ENCODE results near the gene CD164.

The CD164 gene

GRCh38 chr6:109381747-109382575 lies at the start of gene CD164:
Gene CD164 (minus strand): TSS chr6:109382467. CDS start chr6:109382378, 89 bp downstream.
- peak; percentile 86 for DNase-seq

- DNase-seq, result no peak
These were observed 47.2 kb upstream of the CD164 start for GRCh38 chr6:109429496-109429895.

- no peak for DNase-seq
These were observed 46.7 kb upstream of the CD164 start for GRCh38 chr6:109428889-109429477.

- DNase-seq, result no peak
These were observed 42.7 kb upstream of the CD164 start for GRCh38 chr6:109424946-109425345.

- no peak for DNase-seq
These were observed 38.9 kb upstream of the CD164 start for GRCh38 chr6:109421184-109421583.

GRCh38 chr6:109420751-109421150 lies 38.5 kb upstream of the CD164 start:
- no peak for DNase-seq

- no peak for DNase-seq
These were observed 35.4 kb upstream of the CD164 start for GRCh38 chr6:109417646-109418045.

GRCh38 chr6:109411034-109411433 lies 28.8 kb upstream of the CD164 start:
- DNase-seq, result no peak

GRCh38 chr6:109406196-109406595 lies 23.9 kb upstream of the CD164 start:
- no peak for DNase-seq

GRCh38 chr6:109397020-109397419 lies 14.8 kb upstream of the CD164 start:
- no peak for DNase-seq

GRCh38 chr6:109396046-109396718 lies 13.9 kb upstream of the CD164 start:
- no peak for DNase-seq

- DNase-seq, result no peak
These were observed 11.6 kb upstream of the CD164 start for GRCh38 chr6:109393886-109394281.

- DNase-seq, result no peak
These were observed 11.1 kb upstream of the CD164 start for GRCh38 chr6:109393157-109393885.

GRCh38 chr6:109389650-109390274 lies 7.5 kb upstream of the CD164 start:
- DNase-seq, result no peak

- no peak for DNase-seq
These were observed 6.0 kb upstream of the CD164 start for GRCh38 chr6:109388265-109388664.

- no peak for DNase-seq
These were observed 1.2 kb upstream of the CD164 start for GRCh38 chr6:109383438-109383940.

- peak; percentile 97 for DNase-seq
These were observed 540 bp upstream of the CD164 start for GRCh38 chr6:109382576-109383437.

- no peak for DNase-seq
These were observed 1.1 kb downstream of the CD164 start for GRCh38 chr6:109381061-109381746.

- no peak for DNase-seq
These were observed 2.6 kb downstream of the CD164 start for GRCh38 chr6:109379711-109380110.

GRCh38 chr6:109377717-109378116 lies 4.5 kb downstream of the CD164 start:
- DNase-seq, result no peak

GRCh38 chr6:109374326-109374892 lies 7.9 kb downstream of the CD164 start:
- no peak for DNase-seq

All from GF-D8 (cell line).